CD4-positive, alpha-beta T cell (primary cell): ENCODE results near the gene TP53I11. TPM values are rescaled to one million over a fixed set of nuclear protein-coding genes. Genes with fewer than 3 reads are reported as not detected.
A peak's percentile ranks its signal among the peaks of the same experiment; 100 is the strongest.

ENCODE experiments used
- ATAC-seq: fragments of 200-7000 bp; cut with Tn5 transposase; one replicate; pipeline ENCODE4 v1.10.0; 2022; ENCODE audit warnings: mild to moderate bottlenecking; ENCODE audit not compliant: poor library complexity
- CTCF ChIA-PET: fragments of 350-600 bp; sonication (Branson Sonifier 250); formaldehyde crosslinking; loops from one replicate; lab custom pipeline; 2021; ENCODE audit warnings: antibody characterized with exemption, inconsistent platforms; lab: Charles Lee
- POLR2A ChIA-PET: fragments of 350-600 bp; sonication (Branson Sonifier 250); formaldehyde crosslinking; loops from one replicate; lab custom pipeline; 2021; ENCODE audit warnings: antibody characterized with exemption, inconsistent platforms; lab: Charles Lee
- DNase-seq, 14 experiments: peaks; one replicate each; pipeline ENCODE4 v3.0.0-alpha.2; 2013 to 2020; ENCODE audit warnings: mixed read lengths in 2 of 14
- H3K27ac ChIP-seq, 2 donors: one replicate each; pipeline versions ENCODE4 v1.5.1 to v1.7.0; 2013; ENCODE audit warnings: low read length in 2 of 2, low read depth in 1 of 2, mild to moderate bottlenecking in 1 of 2
- H3K27me3 ChIP-seq, 2 experiments: 1 replicate in 1 of 2; 2 replicates in 1 of 2; pipeline versions ENCODE4 v1.6.1 to v1.7.0; 2013; ENCODE audit warnings: low read length in 2 of 2, control low read depth in 1 of 2, mild to moderate bottlenecking in 1 of 2, moderate library complexity in 1 of 2; ENCODE audit not compliant: insufficient read depth in 2 of 2, control insufficient read depth in 1 of 2
- H3K36me3 ChIP-seq: one replicate; pipeline ENCODE4 v1.6.1; 2013; ENCODE audit warnings: low read length, control low read depth; ENCODE audit not compliant: insufficient read depth
- H3K4me1 ChIP-seq: one replicate; pipeline ENCODE4 v1.6.1; 2013; ENCODE audit warnings: low read length, control low read depth; ENCODE audit not compliant: insufficient read depth
- H3K4me3 ChIP-seq: one replicate; pipeline ENCODE4 v1.5.1; 2013; ENCODE audit warnings: mild to moderate bottlenecking, low read length, moderate library complexity
- H3K9me3 ChIP-seq, 2 experiments: 1 replicate in 1 of 2; 2 replicates in 1 of 2; pipeline versions ENCODE4 v1.6.1 to v1.7.0; 2013; ENCODE audit warnings: low read length in 2 of 2, mild to moderate bottlenecking in 2 of 2, control low read depth in 1 of 2, moderate library complexity in 1 of 2; ENCODE audit not compliant: control insufficient read depth in 1 of 2, insufficient read depth in 1 of 2
- H3K27ac Mint-ChIP-seq: one replicate; pipeline ENCODE4 v1.8.0; 2020; ENCODE audit warnings: mixed read lengths
- H3K27me3 Mint-ChIP-seq: one replicate; pipeline ENCODE4 v1.8.0; 2021; ENCODE audit warnings: mixed read lengths
- H3K36me3 Mint-ChIP-seq: one replicate; pipeline ENCODE4 v1.8.0; 2021; ENCODE audit warnings: low read depth, mixed read lengths
- H3K4me1 Mint-ChIP-seq: one replicate; pipeline ENCODE4 v1.8.0; 2021; ENCODE audit warnings: low read depth, mixed read lengths
- H3K4me3 Mint-ChIP-seq: one replicate; pipeline ENCODE4 v1.8.0; 2020; ENCODE audit warnings: mild to moderate bottlenecking, mixed read lengths
- H3K9me3 Mint-ChIP-seq: one replicate; pipeline ENCODE4 v1.8.0; 2020; ENCODE audit warnings: mixed read lengths
- CTCF ChIP-seq: fragments of 200-600 bp; IDR thresholded peaks from one replicate; pipeline ENCODE4 v1.8.0; 2022; ENCODE audit warnings: antibody characterized with exemption, mild to moderate bottlenecking
- intact Hi-C, 2 experiments: fragments of 100-400 bp; cut with DNase I in 1 of 2; cut with micrococcal nuclease in 1 of 2; formaldehyde crosslinking; loops; one replicate each; pipeline versions ENCODE4 v1.15.1 to v1.9.0; 2023 to 2025; cut with DNase I, micrococcal nuclease
- total RNA-seq, 174 experiments: library from RNA in 2 of 174; stranded (reverse) in 2 of 174; gene quantifications; one replicate each; pipeline ENCODE4 v1.2.3 and lab custom pipeline; 2021 to 2026

The TP53I11 gene
- total RNA-seq, 2 experiments from 2014 or later, result 3.5 to 4.6 TPM

- ChIA-PET CTCF (no interaction called here), POLR2A (no interaction called here)
- intact Hi-C loops, result no loop called here
- no peak overlapping the region for H3K27ac ChIP-seq
- no peak overlapping the region for H3K27ac Mint-ChIP-seq
- no peak for TF ChIP-seq CTCF
- H3K36me3 Mint-ChIP-seq, result no peaks in the 10 kb centered on the region
- no peaks in the 10 kb centered on the region for H3K36me3 ChIP-seq
- no peaks in the 10 kb centered on the region for H3K9me3 ChIP-seq
- ATAC-seq (no peak), DNase-seq (peak in 1 of 14 experiments; percentile 30)
- H3K4me3 Mint-ChIP-seq, result no peak overlapping the region
- H3K9me3 Mint-ChIP-seq, result no peaks in the 10 kb centered on the region
- H3K27me3 ChIP-seq, result no peaks in the 10 kb centered on the region
- H3K4me1 Mint-ChIP-seq, result no peaks in the 10 kb centered on the region
- H3K4me3 ChIP-seq, result no peak overlapping the region
- H3K27me3 Mint-ChIP-seq, result no peaks in the 10 kb centered on the region
- peaks cover 24% of the 10 kb centered on the region for H3K4me1 ChIP-seq
These were observed 23.1 kb upstream of the TP53I11 start for GRCh38 chr11:44973632-44974401.

- ATAC-seq (no peak), DNase-seq (no peak)
- Mint-ChIP-seq H3K27ac (no peak overlapping the region), H3K4me1 (no peaks in the 10 kb centered on the region), H3K27me3 (no peaks in the 10 kb centered on the region), H3K36me3 (no peaks in the 10 kb centered on the region), H3K4me3 (no peak overlapping the region), H3K9me3 (no peaks in the 10 kb centered on the region)
- POLR2A ChIA-PET, result no interaction called here
- Histone ChIP-seq H3K4me3 (no peak overlapping the region), H3K4me1 (peaks cover 15% of the 10 kb centered on the region), H3K27ac (no peak overlapping the region), H3K27me3 (no peaks in the 10 kb centered on the region), H3K9me3 (no peaks in the 10 kb centered on the region), H3K36me3 (no peaks in the 10 kb centered on the region)
- TF ChIP-seq CTCF, result no peak
- CTCF ChIA-PET, result no interaction called here
- intact Hi-C loops, result no loop called here
These were observed 22.2 kb upstream of the TP53I11 start for GRCh38 chr11:44972746-44973435.

GRCh38 chr11:44971185-44971584 is 20.5 kb upstream of the TP53I11 start:
- no peak for TF ChIP-seq CTCF
- Histone ChIP-seq H3K4me3 (no peak overlapping the region), H3K27ac (no peak overlapping the region), H3K9me3 (no peaks in the 10 kb centered on the region), H3K27me3 (no peaks in the 10 kb centered on the region), H3K4me1 (peaks cover 7% of the 10 kb centered on the region), H3K36me3 (no peaks in the 10 kb centered on the region)
- Mint-ChIP-seq H3K4me3 (no peak overlapping the region), H3K36me3 (no peaks in the 10 kb centered on the region), H3K4me1 (no peaks in the 10 kb centered on the region), H3K27ac (no peak overlapping the region), H3K9me3 (no peaks in the 10 kb centered on the region), H3K27me3 (no peaks in the 10 kb centered on the region)
- no peak for ATAC-seq
- DNase-seq, result no peak
- intact Hi-C loops, result no loop called here
- ChIA-PET CTCF (no interaction called here), POLR2A (no interaction called here)
